GM12873 (cell line): Measurements from ENCODE around the gene RAPGEF4.

Source experiments
- CTCF ChIP-seq: IDR thresholded peaks from 2 replicates; pipeline ENCODE4 v1.5.1; 2012; ENCODE audit warnings: low read depth, mild to moderate bottlenecking, moderate library complexity, low read length, control low read depth; ENCODE audit not compliant: insufficient read depth; ENCODE audit errors: missing control alignments

The RAPGEF4 gene

GRCh38 chr2:172791953-172792352 lies 56.3 kb downstream of the RAPGEF4 start:
- no peak for TF ChIP-seq CTCF

GRCh38 chr2:172792711-172793110 lies 57.1 kb downstream of the RAPGEF4 start:
- TF ChIP-seq CTCF = no peak

- TF ChIP-seq CTCF = no peak
Observed at GRCh38 chr2:172804423-172804822, 68.8 kb downstream of the RAPGEF4 start.

GRCh38 chr2:172806493-172806892 lies 70.8 kb downstream of the RAPGEF4 start:
- TF ChIP-seq CTCF = peak; percentile 80

GRCh38 chr2:172806996-172807395 lies 71.4 kb downstream of the RAPGEF4 start:
- TF ChIP-seq CTCF = no peak

GRCh38 chr2:172808156-172808555 lies 72.5 kb downstream of the RAPGEF4 start:
- no peak for TF ChIP-seq CTCF

- TF ChIP-seq CTCF = no peak
Observed at GRCh38 chr2:172811027-172811426, 75.4 kb downstream of the RAPGEF4 start.

- TF ChIP-seq CTCF = no peak
Observed at GRCh38 chr2:172812158-172812744, 76.6 kb downstream of the RAPGEF4 start.
